Endothelial cell of umbilical vein (primary cell): ENCODE measurements around the gene CD53. TPM values are rescaled to one million over a fixed set of nuclear protein-coding genes. Genes with fewer than 3 reads are reported as not detected.

Experiments
- BruUV-seq: library from RNA; stranded (reverse); fragments of 400-500 nt; replicated peaks from 2 replicates; lab custom pipeline; 2021; lab: Mats Ljungman, UMichigan
- CTCF ChIA-PET: fragments of 300-600, 350-600 bp; sonication (Branson Sonifier 250); formaldehyde crosslinking; loops from one replicate; lab custom pipeline; 2021; ENCODE audit warnings: antibody characterized with exemption, inconsistent platforms; lab: Charles Lee
- POLR2A ChIA-PET: fragments of 300-600, 350-600 bp; sonication (Branson Sonifier 250); formaldehyde crosslinking; loops from one replicate; lab custom pipeline; 2021; ENCODE audit warnings: antibody characterized with exemption, inconsistent platforms; lab: Charles Lee
- DNase-seq: peaks from one replicate; pipeline ENCODE4 v3.0.0-alpha.2; 2011; ENCODE audit warnings: low read depth, low spot score
- FAIRE-seq: peaks from 2 replicates; lab custom pipeline; 2011; peaks lifted over from hg19 to GRCh38; lab: Jason Lieb, UNC
- H2AFZ ChIP-seq: 2 replicates; pipeline ENCODE4 v1.6.0; 2012; ENCODE audit warnings: low read depth, low read length, control low read depth, inconsistent platforms
- H3K27ac ChIP-seq: 2 replicates; pipeline ENCODE4 v1.5.1; 2011; ENCODE audit warnings: low read depth, mild to moderate bottlenecking, control low read depth, low read length, moderate library complexity; ENCODE audit not compliant: insufficient read depth
- H3K27me3 ChIP-seq, 2 experiments: 2 replicates each; pipeline versions ENCODE4 v1.6.0 to v1.6.1; 2011; ENCODE audit warnings: low read length in 2 of 2, mixed read lengths in 1 of 2; ENCODE audit not compliant: control insufficient read depth in 2 of 2, insufficient read depth in 2 of 2
- H3K36me3 ChIP-seq, 2 experiments: 2 replicates in 1 of 2; 3 replicates in 1 of 2; pipeline ENCODE4 v1.5.1; 2011; ENCODE audit warnings: low read length in 2 of 2, mild to moderate bottlenecking in 1 of 2, moderate library complexity in 1 of 2; ENCODE audit not compliant: control insufficient read depth in 2 of 2, insufficient read depth in 2 of 2; ENCODE audit errors: extremely low read depth in 1 of 2
- H3K4me1 ChIP-seq: 3 replicates; pipeline ENCODE4 v1.5.1; 2011; ENCODE audit warnings: mild to moderate bottlenecking, low read length; ENCODE audit not compliant: control insufficient read depth, insufficient read depth; ENCODE audit errors: extremely low read depth
- H3K4me2 ChIP-seq: 2 replicates; pipeline ENCODE4 v1.6.1; 2011; ENCODE audit warnings: low read length, control low read depth, mixed read lengths; ENCODE audit not compliant: insufficient read depth
- H3K4me3 ChIP-seq, 3 experiments: fragments of 200-600 bp in 1 of 3; sonication (generic), shearing (Covaris generic) in 1 of 3; replicated peaks in 1 of 3; 2 replicates each; pipeline ENCODE4 v1.5.1; 2011 to 2016; ENCODE audit warnings: control low read depth in 3 of 3, low read length in 3 of 3, mild to moderate bottlenecking in 2 of 3, inconsistent platforms in 1 of 3, low read depth in 1 of 3, moderate library complexity in 1 of 3; ENCODE audit not compliant: insufficient read depth in 1 of 3
- H3K79me2 ChIP-seq: 2 replicates; pipeline ENCODE4 v1.6.0; 2012; ENCODE audit warnings: low read length, inconsistent platforms; ENCODE audit not compliant: control insufficient read depth, insufficient read depth
- H3K9ac ChIP-seq: replicated peaks from 2 replicates; pipeline ENCODE3; 2011; ENCODE audit warnings: low read length, control low read depth; ENCODE audit not compliant: insufficient read depth; ENCODE audit errors: extremely low read depth
- H3K9me1 ChIP-seq: replicated peaks from 3 replicates; pipeline ENCODE4 v1.6.0; 2011; ENCODE audit warnings: mild to moderate bottlenecking, low read length; ENCODE audit not compliant: control insufficient read depth, insufficient read depth; ENCODE audit errors: extremely low read depth
- H3K9me3 ChIP-seq: replicated peaks from 2 replicates; pipeline ENCODE4 v1.5.1; 2012; ENCODE audit warnings: low read length, inconsistent platforms; ENCODE audit not compliant: control insufficient read depth, insufficient read depth
- H4K20me1 ChIP-seq: replicated peaks from 2 replicates; pipeline ENCODE3; 2011; ENCODE audit warnings: mild to moderate bottlenecking, low read length; ENCODE audit not compliant: control insufficient read depth, insufficient read depth; ENCODE audit errors: extremely low read depth
- EZH2 ChIP-seq: IDR thresholded peaks from 2 replicates; pipeline ENCODE4 v1.6.1; 2012; ENCODE audit warnings: borderline replicate concordance, low read depth, mild to moderate bottlenecking, moderate library complexity, low read length, inconsistent platforms; ENCODE audit not compliant: severe bottlenecking
- FOS ChIP-seq: IDR thresholded peaks from 2 replicates; pipeline ENCODE4 v1.6.1; 2011; ENCODE audit warnings: mild to moderate bottlenecking, low read length, moderate library complexity, borderline replicate concordance; ENCODE audit not compliant: insufficient read depth
- GATA2 ChIP-seq: IDR thresholded peaks from 2 replicates; pipeline ENCODE4 v1.7.0; 2011; ENCODE audit warnings: low read depth, mild to moderate bottlenecking, moderate library complexity, mixed read lengths, low read length; ENCODE audit not compliant: insufficient read length, insufficient read depth
- JUN ChIP-seq: IDR thresholded peaks from 2 replicates; pipeline ENCODE4 v1.6.1; 2011; ENCODE audit warnings: borderline replicate concordance, low read depth; ENCODE audit not compliant: insufficient read length, insufficient read depth
- MYC ChIP-seq: IDR thresholded peaks from one replicate; pipeline ENCODE4 v1.6.1; 2011; ENCODE audit warnings: mild to moderate bottlenecking, low read depth, low read length
- POLR2A ChIP-seq: IDR thresholded peaks from 2 replicates; pipeline ENCODE4 v1.6.1; 2012; ENCODE audit warnings: low read depth, mild to moderate bottlenecking, control low read depth, low read length
- POLR2AphosphoS5 ChIP-seq: IDR thresholded peaks from 2 replicates; pipeline ENCODE4 v1.6.1; 2012; ENCODE audit warnings: low read depth, mild to moderate bottlenecking, control low read depth, low read length, moderate library complexity; ENCODE audit not compliant: insufficient read depth
- dilution Hi-C: fragments of 300-500 bp; cut with MboI; formaldehyde crosslinking; loops from one replicate; pipeline ENCODE4 v1.15.0; 2019; ENCODE audit warnings: low sequenced_read_pairs; ENCODE audit not compliant: extremely low pct_ligation_motif_present
- intact Hi-C: fragments of 100-400 bp; cut with micrococcal nuclease; formaldehyde crosslinking; loops from one replicate; pipeline ENCODE4 v1.10.0; 2022
- polyA plus RNA-seq, 4 experiments: library from polyadenylated mRNA; depleted of rRNA in 3 of 4; stranded (reverse) in 3 of 4; unstranded in 1 of 4; fragments of >200 nt; gene quantifications; 2 replicates each; pipeline versions ENCODE4 v1.2.1 to v1.2.3, GENCODE V29; 2011 to 2012; ENCODE audit warnings: missing spikeins in 1 of 4
- total RNA-seq: library from RNA; stranded (reverse); gene quantifications from 2 replicates; pipeline ENCODE4 v1.2.3, GENCODE V29; 2021
- TF ChIP-seq, protein P1 (sequence below): IDR thresholded peaks from 2 replicates; pipeline ENCODE4 v1.6.1; 2011; ENCODE audit not compliant: insufficient read depth, insufficient read length
- TF ChIP-seq, protein P2 (sequence below), 2 donors: IDR thresholded peaks; 1 replicate in 1 of 2; 2 replicates in 1 of 2; pipeline ENCODE4 v1.5.1; 2011; ENCODE audit warnings: low read length in 2 of 2, mild to moderate bottlenecking in 2 of 2, moderate library complexity in 2 of 2, control low read depth in 1 of 2, inconsistent platforms in 1 of 2, low read depth in 1 of 2; ENCODE audit not compliant: insufficient read depth in 1 of 2; ENCODE audit errors: extremely low read depth in 1 of 2

CD53 gene
- total and polyA plus RNA-seq, 2 donors (not counting 3 experiments of a cell fraction or from before 2014, with no cell fraction given), result 0.35 TPM; not detected in 1

DNA sequence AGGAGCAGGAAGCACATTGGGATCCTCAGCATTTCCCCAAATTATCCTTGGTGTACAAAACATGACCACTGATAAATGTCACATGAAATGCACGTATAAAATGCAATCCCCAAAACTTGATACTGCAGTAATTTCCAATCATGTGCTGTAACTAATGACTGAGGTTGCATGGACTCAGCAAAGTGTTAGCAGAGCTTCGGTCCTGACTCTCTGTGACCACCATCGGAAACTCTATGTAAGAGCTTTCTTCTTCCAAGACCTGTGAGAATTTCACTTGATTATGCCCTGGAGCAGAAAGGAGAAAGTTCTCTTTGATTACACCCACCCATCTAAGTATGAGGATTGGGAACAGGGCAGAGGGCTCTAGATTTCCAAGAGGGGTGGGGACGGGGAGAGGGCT is 908 bp downstream of the CD53 start:
- H3K9me3 ChIP-seq, result no peaks in the 10 kb centered on the region
- H3K4me1 ChIP-seq, result no peaks in the 10 kb centered on the region
- H3K27ac ChIP-seq, result no peak overlapping the region
- no peaks in the 10 kb centered on the region for H3K27me3 ChIP-seq
- H3K36me3 ChIP-seq, result no peaks in the 10 kb centered on the region
- FAIRE-seq, result no peak
- no TSS peak for BruUV-seq
- H4K20me1 ChIP-seq, result no peaks in the 10 kb centered on the region
- POLR2A ChIA-PET, result no interaction called here
- intact Hi-C loops, result no loop called here
- H3K4me2 ChIP-seq, result no peak overlapping the region
- H3K9me1 ChIP-seq, result no peaks in the 10 kb centered on the region
- no peak for DNase-seq
- H3K4me3 ChIP-seq, result no peak overlapping the region
- CTCF ChIA-PET, result no interaction called here
- no peaks in the 10 kb centered on the region for H3K79me2 ChIP-seq
- TF ChIP-seq, protein P1, sequence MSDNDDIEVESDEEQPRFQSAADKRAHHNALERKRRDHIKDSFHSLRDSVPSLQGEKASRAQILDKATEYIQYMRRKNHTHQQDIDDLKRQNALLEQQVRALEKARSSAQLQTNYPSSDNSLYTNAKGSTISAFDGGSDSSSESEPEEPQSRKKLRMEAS, result no peak
- TF ChIP-seq POLR2A, result no peak
- TF ChIP-seq FOS, result no peak
- TF ChIP-seq MYC, result no peak
- no peak for TF ChIP-seq GATA2
- TF ChIP-seq JUN, result no peak
- no peak for TF ChIP-seq EZH2
- TF ChIP-seq, protein P2, sequence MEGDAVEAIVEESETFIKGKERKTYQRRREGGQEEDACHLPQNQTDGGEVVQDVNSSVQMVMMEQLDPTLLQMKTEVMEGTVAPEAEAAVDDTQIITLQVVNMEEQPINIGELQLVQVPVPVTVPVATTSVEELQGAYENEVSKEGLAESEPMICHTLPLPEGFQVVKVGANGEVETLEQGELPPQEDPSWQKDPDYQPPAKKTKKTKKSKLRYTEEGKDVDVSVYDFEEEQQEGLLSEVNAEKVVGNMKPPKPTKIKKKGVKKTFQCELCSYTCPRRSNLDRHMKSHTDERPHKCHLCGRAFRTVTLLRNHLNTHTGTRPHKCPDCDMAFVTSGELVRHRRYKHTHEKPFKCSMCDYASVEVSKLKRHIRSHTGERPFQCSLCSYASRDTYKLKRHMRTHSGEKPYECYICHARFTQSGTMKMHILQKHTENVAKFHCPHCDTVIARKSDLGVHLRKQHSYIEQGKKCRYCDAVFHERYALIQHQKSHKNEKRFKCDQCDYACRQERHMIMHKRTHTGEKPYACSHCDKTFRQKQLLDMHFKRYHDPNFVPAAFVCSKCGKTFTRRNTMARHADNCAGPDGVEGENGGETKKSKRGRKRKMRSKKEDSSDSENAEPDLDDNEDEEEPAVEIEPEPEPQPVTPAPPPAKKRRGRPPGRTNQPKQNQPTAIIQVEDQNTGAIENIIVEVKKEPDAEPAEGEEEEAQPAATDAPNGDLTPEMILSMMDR (IDR thresholded peaks at IDR 0.05; ENCODE audit: extremely low read depth in 1 of 2, insufficient read depth in 1 of 2, low read depth in 1 of 2, low read length in 2 of 2), result no peak
- no peak for TF ChIP-seq POLR2AphosphoS5
- H3K9ac ChIP-seq, result no peak overlapping the region
- dilution Hi-C loops, result no loop called here
- no peak overlapping the region for H2AFZ ChIP-seq
